HG02678 (cell line): Measurements from ENCODE around the gene LRCH3.
"Not testable (repeated sequence)": the region's sequence is repeated elsewhere in the genome, so short reads cannot be mapped to it uniquely, and the experiment has no call there.

Source experiments
- ATAC-seq: cut with Tn5 transposase; IDR thresholded peaks from one replicate; pipeline ENCODE4 v1.9.1; 2021; ENCODE audit warnings: mild to moderate bottlenecking, moderate library complexity; ENCODE audit not compliant: unreplicated experiment

The LRCH3 gene

DNA sequence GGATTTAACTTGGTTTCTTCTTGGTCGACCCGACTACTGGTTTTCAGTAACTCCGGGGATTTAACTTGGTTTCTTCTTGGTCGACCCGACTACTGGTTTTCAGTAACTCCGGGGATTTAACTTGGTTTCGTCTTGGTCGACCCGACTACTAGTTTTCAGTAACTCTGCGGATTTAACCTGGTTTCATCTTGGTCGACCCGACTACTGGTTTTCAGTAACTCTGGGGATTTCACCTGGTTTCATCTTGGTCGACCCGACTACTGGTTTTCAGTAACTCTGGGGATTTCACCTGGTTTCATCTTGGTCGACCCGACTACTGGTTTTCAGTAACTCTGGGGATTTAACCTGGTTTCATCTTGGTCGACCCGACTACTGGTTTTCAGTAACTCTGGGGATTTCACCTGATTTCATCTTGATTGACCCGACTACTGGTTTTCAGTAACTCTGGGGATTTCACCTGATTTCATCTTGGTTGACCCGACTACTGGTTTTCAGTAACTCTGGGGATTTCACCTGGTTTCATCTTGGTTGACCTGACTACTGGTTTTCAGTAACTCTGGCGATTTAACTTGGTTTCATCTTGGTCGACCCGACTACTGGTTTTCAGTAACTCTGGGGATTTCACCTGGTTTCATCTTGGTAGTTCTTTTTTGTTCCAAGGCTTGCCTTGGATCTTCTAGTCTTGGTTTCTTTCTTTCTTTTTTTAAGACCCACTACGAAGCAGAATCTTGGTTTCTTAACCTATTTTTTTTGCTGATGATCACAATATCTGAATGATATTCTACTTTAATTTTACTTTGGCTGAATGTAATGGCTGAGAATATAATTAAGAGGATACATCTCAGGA lies 130.6 kb downstream of the LRCH3 start:
- ATAC-seq: not testable (repeated sequence)

DNA sequence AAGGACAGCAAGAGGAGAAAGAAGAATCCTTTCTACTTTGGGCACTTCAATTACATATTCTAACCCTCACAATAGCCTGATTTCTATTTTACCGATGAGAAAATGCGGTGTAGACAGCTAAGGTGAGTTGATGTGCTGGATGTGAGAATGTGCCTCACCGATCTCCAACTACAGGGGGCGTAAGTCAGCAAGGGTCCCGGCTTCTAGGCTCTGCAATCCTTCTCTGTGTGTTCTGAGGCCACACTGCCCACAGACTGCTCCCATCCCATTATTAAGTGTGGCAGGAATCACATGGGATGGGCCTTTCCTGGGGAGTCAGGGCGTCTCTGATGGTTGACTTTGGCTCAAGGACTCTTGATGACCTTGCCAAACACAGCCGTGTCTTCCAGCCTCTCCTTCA lies 135.4 kb downstream of the LRCH3 start:
- ATAC-seq: no peak

DNA sequence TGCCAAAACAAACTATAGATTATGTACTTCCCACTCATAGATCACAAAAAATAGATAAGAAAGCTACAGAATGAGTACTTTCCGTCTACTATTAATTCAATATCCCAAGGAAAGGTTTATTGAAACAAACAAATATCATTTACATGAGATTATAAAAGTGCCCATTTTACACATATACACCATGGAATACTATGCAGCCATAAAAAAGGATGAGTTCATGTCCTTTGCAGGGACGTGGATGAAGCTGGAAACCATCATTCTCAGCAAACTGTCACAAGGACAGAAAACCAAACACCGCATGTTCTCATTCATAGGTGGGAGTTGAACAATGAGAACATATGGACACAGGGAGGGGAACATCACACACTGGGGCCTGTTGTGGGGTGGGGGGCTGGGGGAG lies 136.5 kb downstream of the LRCH3 start:
- not testable (repeated sequence) for ATAC-seq

DNA sequence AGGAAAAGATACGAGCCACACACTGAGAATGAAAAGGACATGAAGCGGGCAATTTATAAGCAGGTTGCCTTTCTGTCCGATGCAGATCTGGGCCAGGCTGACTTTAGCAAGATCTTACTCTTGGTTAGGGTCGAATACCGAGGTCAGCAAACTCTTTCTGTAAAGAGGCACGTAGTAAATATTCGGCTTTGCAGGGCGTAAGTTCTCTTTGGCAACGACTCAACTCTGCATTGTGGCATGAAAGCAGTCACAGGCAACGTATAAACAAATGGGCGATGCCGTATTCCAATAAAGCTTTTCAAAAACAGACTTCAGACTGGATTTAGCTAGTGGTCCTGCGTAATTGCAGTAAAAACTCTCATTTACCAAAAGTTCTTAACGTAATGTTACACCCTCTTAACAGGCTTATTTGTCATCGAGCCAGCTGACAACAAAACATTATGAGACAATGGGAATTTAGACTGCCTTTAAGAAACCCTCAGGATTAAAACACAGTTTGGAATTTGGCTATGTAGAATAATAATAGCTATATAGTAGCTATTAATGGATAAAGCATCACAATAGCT lies 145.8 kb downstream of the LRCH3 start:
- ATAC-seq: no peak
